Mammary epithelial cell (primary cell): ENCODE data around the gene RAB28.

Experiments used
- CTCF ChIP-seq, 2 donors: IDR thresholded peaks in 1 of 2; conservative IDR thresholded peaks in 1 of 2; 2 replicates each; pipeline ENCODE4 v1.5.1; 2011 to 2012; ENCODE audit warnings: inconsistent platforms in 2 of 2, low read length in 2 of 2, mild to moderate bottlenecking in 2 of 2, control low read depth in 1 of 2, low read depth in 1 of 2; ENCODE audit not compliant: insufficient read depth in 1 of 2; ENCODE audit errors: extremely low read depth in 1 of 2
- EZH2 ChIP-seq: IDR thresholded peaks from 2 replicates; pipeline ENCODE4 v1.6.1; 2012; ENCODE audit warnings: low read length, inconsistent platforms, borderline replicate concordance

- TF ChIP-seq CTCF (conservative IDR thresholded peaks at IDR 0.05 in 1 of 2, IDR thresholded peaks at IDR 0.05 in 1 of 2; ENCODE audit: extremely low read depth in 1 of 2, insufficient read depth in 1 of 2, low read depth in 1 of 2, low read length in 2 of 2) (no peak), EZH2 (no peak)
Measured at GRCh38 chr4:13509442-13509841, 25.3 kb upstream of the RAB28 start.
